Cardiac fibroblast (primary cell): ENCODE measurements around the gene ITGAL.
"Not testable (repeated sequence)": the region's sequence is repeated elsewhere in the genome, so short reads cannot be mapped to it uniquely, and the experiment has no call there.

Source experiments
- DNase-seq, 2 donors: peaks; one replicate each; pipeline versions ENCODE4 v3.0.0 to v3.0.0-alpha.2; 2010; ENCODE audit warnings: low read depth in 2 of 2
- H3K4me3 ChIP-seq, 2 donors: replicated peaks in 1 of 2; 1 replicate in 1 of 2; 2 replicates in 1 of 2; pipeline ENCODE4 v1.5.1; 2011; ENCODE audit warnings: low read depth in 2 of 2, low read length in 2 of 2, mild to moderate bottlenecking in 2 of 2, moderate library complexity in 1 of 2
- TF ChIP-seq, protein P1 (sequence below): IDR thresholded peaks from one replicate; pipeline ENCODE4 v1.5.1; 2011; ENCODE audit warnings: low read depth, mild to moderate bottlenecking, low read length, inconsistent platforms

ITGAL gene

DNA sequence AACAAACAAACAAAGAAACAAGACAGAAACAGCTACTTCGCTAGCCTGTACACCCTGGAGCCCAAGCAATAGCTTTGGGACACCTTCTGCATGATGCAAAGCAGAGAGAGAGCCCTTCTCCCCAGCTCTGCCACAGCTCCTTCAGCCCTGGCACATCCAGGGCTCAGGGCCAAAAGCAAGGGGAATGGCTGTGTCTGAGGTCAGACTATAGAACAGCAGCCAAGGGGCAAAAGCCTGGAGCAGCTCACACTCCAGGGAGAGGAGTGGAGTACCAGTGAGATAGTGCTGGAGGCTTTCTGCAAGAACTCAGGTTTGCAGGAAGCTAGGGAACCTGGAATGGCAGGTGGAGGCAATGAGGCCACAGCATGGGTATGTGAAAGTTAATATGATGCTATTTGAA, 15.3 kb upstream of the ITGAL start:
- TF ChIP-seq, protein P1, sequence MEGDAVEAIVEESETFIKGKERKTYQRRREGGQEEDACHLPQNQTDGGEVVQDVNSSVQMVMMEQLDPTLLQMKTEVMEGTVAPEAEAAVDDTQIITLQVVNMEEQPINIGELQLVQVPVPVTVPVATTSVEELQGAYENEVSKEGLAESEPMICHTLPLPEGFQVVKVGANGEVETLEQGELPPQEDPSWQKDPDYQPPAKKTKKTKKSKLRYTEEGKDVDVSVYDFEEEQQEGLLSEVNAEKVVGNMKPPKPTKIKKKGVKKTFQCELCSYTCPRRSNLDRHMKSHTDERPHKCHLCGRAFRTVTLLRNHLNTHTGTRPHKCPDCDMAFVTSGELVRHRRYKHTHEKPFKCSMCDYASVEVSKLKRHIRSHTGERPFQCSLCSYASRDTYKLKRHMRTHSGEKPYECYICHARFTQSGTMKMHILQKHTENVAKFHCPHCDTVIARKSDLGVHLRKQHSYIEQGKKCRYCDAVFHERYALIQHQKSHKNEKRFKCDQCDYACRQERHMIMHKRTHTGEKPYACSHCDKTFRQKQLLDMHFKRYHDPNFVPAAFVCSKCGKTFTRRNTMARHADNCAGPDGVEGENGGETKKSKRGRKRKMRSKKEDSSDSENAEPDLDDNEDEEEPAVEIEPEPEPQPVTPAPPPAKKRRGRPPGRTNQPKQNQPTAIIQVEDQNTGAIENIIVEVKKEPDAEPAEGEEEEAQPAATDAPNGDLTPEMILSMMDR = no peak
- H3K4me3 ChIP-seq = no peak overlapping the region

DNA sequence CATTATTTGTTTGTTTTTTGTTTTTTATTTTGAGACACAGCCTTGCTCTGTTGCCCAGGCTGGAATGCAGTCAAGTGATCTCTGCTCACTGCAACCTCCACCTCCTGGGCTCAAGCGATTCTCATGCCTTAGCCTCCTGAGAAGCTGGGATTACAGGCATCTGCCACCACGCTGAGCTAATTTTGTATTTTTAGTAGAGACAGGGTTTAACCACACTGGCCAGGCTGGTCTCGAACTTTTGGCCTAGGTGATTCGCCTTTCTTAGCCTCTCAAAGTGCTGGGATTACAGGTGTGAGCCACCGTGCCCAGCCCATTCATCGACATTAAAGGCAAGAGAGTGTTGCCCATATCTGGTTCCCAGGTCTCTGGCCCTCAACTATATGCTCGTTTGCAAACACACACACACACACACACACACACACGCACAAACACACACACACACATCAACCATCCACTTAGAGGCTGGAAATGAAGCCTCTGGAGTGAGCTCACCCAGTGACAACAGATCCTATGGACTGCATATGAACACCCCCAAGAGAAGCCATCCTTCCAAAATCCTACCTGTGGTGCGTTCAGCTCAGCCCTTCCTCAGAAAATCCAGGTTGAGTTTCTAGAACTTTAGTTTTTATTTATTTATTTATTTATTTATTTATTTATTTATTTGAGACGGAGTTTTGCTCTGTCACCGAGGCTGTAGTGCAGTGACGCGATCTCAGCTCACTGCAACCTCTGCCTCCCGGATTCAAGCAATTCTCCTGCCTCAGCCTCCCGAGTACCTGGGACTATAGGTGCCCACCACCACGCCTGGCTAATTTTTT, 14.6 kb upstream of the ITGAL start:
- H3K4me3 ChIP-seq = no peak overlapping the region
- TF ChIP-seq, protein P1 = no peak
- no peak for DNase-seq

More for the DNA sequence above, 15.3 kb upstream of the ITGAL start:
- no peak for DNase-seq

DNA sequence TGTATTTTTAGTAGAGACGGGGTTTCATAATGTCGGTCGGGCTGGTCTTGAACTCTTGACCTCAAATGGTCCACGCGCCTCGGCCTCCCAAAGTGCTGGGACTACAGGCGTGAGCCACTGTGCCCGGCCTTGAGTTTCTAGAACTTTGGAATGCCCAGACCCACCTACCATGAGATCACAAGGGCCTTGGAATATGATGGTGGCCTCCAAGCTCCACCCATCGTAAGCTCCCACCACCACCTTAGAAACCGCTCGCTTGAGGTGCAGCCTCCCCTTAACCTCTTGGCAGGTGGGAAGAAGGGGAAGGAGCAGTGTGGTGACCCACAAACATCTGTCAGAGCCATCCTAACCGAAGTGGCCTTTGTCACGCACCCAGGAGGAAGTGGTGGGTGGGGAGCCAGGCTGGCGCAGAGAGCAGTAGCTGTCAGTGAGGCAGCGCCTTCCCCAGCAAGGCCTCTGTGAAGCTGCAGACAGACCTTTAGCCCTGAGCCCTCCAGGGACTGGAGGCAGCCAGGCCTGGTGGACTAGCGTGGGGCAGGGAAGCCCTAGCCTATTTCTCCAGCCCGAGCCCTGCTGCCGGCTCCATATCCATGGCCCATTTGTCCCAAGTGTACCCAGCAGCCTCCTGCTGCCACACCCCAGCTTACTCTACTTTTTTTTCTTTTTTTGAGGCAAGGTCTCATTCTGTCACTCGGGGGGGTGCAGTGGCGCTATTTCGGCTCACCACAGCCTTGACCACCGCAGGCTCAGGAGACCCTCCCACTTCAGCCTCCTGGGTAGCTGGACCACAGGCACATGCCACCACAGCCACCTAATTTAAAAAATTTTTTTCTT, 13.8 kb upstream of the ITGAL start:
- DNase-seq = no peak
- no peak overlapping the region for H3K4me3 ChIP-seq
- TF ChIP-seq, protein P1 = no peak

DNA sequence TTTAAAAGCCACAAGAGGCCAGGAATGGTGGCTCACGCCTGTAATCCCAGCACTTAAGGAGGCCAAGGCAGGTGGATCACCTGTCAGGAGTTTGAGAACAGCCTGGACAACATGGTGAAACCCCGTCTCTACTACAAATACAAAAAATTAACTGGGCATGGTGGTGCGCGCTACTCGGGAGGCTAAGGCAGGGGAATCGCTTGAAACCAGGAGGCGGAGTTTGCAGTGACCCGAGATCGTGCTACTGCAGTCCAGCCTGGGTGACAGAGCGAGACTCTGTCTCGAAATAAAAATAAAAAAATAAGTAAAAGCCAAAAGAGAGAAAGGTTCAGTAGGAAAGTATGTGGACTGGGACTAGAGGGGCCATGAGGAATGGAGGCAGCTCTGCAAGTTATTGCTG, 13.1 kb upstream of the ITGAL start:
- TF ChIP-seq, protein P1 = no peak
- DNase-seq = no peak
- no peak overlapping the region for H3K4me3 ChIP-seq

DNA sequence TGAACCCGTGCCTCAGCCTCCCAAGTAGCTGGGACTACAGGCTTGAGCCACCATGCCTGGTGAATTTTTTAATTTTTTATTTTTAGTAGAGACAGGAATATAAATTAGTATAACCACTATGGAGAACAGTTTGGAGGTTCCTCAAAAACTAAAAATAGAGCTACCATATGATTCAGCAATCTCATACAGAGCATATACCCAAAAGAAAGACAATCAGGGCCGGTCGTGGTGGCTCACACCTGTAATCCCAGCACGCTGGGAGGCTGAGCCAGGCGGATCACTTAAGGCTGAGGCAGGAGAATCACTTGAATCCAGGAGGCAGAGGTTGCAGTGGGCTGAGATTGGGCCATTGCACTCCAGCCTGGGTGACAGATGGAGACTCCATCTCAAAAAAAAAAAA, 11.1 kb upstream of the ITGAL start:
- DNase-seq, H3K4me3 ChIP-seq: not testable (repeated sequence)

DNA sequence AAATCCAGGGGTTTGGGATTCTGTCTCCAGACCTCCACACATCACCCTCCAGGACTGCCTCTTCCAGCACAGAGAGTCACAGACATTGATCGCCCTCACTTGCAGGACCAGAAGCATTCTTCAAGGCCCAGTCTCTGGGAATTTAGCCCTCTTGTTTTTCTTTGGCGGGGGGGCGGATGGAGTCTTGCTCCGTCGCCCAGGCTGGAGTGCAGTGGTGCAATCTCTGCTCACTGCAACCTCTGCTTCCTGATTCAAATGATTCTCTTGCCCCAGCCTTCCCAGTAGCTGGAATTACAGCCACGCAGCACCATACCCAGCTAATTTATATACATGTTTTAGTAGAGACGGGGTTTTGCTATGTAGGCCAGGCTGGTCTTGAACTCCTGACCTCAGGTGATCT, 8.5 kb upstream of the ITGAL start:
- no peak for DNase-seq
- TF ChIP-seq, protein P1 = no peak
- H3K4me3 ChIP-seq = no peak overlapping the region

DNA sequence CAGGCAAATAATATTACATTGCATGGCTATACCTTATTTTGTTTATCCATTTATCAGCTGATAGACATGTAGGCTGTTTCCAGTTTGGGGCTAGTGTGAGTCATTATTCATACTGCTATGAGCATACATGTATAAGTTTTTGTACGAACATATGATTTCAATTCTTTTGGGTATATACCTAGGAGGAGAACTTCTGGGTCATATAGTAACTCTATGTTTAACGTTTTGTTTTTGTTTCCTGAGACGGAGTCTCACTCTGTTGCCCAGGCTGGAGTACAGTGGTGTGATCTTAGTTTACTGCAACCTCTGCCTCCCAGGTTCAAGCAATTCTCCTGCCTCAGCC, 2.4 kb upstream of the ITGAL start:
- TF ChIP-seq, protein P1 = no peak

More for the DNA sequence above, 2.4 kb upstream of the ITGAL start:
- H3K4me3 ChIP-seq = no peak overlapping the region
- DNase-seq = no peak
